GM21447 (cell line): ENCODE data around the gene GPC5.
"Not testable (repeated sequence)": the region's sequence is repeated elsewhere in the genome, so short reads cannot be mapped to it uniquely, and the experiment has no call there.

Experiments used
- ATAC-seq: cut with Tn5 transposase; IDR thresholded peaks from one replicate; pipeline ENCODE4 v1.9.1; 2021; ENCODE audit not compliant: unreplicated experiment

The GPC5 gene

DNA sequence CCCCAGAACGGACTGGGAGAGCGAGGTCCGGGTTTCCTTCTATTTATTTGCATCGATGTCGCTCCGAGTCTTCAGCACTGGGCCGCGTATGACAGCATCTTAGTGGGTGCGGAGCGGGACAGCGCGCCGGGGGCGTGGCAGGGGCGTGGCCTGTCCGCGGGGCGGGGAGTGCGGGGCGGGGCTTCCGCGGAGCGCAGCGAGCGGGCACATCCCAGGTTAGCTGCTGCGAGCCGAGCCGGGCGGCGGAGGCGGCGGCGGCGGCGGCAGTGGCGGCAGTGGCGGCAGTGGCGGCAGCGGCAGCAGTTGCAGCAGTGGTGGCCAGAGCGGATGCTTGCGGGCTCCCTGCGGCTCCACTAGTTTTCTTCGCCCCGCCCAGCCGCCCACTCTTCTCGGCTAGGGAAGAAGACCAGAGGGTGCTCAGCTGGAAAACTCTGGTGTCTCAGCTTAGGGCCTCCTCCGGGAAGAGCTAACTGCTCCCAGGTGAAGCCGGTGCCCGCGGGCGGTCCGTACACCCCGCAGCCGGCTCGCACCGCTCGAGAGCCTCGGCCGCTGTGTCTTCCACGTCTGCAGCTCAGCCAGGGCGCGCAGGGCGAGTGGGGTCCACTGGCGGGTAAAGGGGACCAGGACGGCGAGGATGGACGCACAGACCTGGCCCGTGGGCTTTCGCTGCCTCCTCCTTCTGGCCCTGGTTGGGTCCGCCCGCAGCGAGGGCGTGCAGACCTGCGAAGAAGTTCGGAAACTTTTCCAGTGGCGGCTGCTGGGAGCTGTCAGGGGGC is at the start of gene GPC5:
Gene GPC5, plus strand, starts transcription at position 209 of the 776 bp plus-strand sequence.
- ATAC-seq = peak; percentile 93

DNA sequence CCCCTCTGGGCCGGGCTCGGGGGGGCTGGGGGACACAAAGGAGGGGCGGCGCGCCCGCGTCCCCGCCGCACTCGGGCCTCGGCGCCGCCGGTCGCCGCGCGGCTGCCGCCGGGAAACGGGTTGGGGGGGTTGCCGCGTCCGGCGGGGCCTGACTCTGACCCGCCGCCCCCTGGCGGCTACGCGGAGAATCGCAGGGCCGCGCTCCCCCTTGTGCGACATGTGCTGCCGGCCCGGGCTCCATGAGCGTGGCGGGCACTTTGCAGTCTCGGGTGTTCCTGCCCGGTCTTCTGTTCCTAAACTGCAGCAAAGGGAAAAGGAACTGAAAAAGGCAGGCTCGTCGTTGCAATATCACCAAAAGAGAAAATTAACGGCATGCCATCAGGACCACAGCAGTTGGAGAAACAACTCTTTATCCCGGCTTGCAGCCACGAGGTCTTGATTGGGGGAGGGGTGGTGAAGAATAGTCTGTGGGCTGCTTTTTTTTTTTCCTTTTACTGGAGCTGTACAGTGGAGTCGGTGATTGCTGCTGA is 49.5 kb upstream of the GPC5 start:
- peak; percentile 43 for ATAC-seq

DNA sequence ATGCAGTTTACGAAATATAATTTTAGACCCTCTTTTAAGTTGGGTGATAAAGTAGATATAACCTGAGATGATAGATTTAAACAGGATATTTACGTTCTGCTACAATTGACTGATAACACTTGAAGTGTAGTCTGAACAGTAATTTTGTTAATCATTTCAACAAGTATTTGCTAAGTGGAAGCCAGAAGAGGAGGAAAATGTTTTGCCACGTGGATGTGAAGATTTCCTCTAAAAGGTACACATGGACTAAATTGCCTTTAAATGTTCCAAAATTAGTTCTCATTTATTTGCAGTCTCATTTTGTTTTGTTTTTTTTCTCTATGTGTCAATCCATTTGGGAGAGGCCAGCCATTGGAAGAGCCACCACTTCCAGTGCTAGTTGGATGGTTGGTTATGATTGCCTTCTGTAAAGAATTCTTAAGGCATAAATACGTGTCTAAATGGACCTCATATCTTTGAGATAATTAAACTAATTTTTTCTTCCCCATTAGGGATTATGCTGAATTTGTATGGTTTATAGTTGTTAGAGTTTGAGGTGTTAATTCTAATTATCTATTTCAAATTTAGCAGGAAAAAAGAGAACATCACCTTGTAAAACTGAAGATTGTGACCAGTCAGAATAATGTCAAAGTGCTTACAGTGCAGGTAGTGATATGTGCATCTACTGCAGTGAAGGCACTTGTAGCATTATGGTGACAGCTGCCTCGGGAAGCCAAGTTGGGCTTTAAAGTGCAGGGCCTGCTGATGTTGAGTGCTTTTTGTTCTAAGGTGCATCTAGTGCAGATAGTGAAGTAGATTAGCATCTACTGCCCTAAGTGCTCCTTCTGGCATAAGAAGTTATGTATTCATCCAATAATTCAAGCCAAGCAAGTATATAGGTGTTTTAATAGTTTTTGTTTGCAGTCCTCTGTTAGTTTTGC is 48.2 kb upstream of the GPC5 start:
- no peak for ATAC-seq

DNA sequence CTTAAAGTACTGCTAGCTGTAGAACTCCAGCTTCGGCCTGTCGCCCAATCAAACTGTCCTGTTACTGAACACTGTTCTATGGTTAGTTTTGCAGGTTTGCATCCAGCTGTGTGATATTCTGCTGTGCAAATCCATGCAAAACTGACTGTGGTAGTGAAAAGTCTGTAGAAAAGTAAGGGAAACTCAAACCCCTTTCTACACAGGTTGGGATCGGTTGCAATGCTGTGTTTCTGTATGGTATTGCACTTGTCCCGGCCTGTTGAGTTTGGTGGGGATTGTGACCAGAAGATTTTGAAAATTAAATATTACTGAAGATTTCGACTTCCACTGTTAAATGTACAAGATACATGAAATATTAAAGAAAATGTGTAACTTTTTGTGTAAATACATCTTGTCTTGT is 47.3 kb upstream of the GPC5 start:
- ATAC-seq = no peak

DNA sequence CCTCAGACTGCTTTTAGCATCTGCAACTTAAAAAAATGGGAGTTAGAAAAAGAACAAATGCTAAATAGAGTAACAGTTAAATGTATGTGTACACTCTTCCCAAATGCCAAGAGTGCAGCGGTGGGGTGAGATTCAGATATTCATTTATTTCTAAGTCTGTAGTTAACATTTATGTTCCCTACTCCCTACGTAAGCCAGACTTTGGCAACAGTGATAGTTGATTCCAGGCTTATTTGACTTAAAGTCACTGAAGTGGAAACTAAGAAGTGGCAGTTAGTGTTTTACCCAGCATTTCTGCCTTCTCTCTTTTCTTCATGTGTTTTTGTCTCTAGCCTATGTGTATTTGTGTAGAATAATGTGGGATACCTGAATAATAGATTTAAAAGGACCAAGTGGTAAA is 46.4 kb upstream of the GPC5 start:
- ATAC-seq = no peak

DNA sequence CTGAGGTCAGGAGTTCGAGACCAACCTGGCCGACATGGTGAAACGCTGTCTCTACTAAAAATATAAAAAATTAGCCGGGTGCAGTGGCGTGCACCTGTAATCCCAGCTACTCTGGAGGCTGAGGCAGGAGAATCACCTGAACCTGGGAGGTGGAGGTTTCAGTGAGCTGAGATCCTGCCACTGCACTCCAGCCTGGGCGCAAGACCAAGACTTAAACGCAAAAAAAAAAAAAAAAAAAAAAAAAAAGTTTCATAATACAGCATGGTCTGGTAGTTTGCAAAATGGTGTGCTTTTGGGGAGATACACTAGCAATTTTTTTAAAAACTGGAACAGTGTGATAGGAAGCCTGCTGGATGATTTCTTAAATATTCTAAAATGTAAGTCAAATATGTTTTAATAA is 45.5 kb upstream of the GPC5 start:
- not testable (repeated sequence) for ATAC-seq

DNA sequence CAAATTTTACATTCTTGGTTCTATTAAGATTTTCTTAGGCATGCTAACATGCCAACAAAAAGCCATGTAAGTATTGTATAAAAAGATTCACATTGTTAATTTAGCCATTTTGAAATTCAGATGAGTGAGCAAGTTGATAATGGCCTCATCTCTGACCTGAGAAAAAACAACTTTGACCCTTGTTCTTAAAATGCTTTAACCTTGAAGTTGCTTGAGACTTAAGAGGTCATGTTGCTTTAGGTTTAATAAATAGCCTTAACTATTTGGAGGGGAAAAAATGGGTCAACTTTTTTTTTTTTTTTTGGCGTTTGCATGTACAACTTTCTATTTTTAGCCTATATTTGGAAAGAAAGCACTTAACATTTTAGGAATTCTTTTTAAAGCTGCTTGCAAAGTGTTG is 44.9 kb upstream of the GPC5 start:
- ATAC-seq = no peak

DNA sequence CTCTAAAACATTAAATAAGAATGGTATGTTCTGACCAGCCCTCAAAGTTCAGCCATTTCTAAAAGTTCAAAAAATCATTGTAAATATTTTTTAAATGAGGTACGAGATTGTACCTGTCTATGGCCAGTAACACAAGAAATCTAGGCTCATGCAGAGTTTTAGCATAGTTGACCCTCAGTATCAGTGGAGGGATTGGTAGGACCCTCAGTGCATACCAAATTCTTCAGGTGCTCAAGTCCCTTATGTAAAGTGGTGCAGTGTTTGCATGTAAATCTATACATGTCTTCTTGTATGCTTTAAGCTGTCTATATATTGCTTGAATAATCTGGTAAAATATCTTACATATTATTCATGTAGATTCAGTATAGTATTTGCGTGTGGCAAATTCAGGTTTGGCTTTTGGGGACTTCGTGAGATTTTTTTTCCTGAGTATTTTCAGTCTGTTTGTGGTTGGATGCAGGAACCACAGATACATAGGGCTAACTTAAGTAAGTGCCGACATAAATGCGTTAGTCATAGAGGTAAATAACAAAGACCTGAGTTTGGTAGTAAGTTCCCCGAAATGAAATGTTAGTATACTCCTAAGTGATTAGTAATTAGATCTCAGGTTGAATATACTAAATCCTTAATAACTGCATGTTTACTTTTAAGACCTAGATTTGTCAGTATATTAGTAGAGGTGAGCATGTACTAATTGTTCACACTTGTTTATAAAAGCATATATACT is 43.2 kb upstream of the GPC5 start:
- no peak for ATAC-seq

DNA sequence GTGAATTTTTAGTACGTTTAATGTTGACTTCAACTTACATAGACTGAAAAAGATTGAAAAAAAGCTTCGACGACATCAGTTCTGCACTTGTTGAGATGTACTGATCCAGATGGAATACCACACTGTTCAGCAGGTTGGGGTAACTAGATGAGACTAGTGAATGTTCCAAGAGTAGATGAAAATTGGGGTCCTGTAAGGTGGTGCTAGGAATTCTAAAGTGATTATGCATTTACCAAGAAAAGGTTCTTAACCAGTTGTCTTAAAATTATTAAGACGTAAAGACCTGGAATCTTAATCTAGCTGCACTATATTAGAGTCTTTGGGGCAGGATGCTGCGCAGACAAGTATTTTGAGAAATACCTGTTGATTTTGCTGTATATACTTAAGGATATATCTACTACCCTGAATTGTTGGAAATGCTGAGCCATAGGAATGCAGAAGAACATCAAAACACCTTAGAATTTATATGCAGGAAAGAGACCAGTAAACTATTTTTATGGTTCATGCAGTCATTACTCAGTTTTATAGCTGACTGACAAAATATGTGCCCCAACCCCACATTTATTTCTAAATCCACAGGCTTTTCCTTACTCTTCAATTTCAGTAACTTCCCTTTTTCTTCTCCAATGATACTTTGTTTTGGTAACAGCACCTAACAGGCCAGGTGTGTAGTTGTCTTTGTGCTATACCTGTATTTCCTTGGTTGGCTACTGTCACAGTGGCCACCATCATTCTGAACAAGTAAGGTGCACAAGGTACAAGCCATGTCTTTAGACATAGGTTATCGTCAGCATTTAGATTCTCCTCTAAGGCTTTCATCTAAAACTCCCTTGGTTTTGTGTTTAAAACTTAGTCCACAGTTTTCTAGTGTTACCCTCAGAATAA is 42.4 kb upstream of the GPC5 start:
- ATAC-seq = no peak

DNA sequence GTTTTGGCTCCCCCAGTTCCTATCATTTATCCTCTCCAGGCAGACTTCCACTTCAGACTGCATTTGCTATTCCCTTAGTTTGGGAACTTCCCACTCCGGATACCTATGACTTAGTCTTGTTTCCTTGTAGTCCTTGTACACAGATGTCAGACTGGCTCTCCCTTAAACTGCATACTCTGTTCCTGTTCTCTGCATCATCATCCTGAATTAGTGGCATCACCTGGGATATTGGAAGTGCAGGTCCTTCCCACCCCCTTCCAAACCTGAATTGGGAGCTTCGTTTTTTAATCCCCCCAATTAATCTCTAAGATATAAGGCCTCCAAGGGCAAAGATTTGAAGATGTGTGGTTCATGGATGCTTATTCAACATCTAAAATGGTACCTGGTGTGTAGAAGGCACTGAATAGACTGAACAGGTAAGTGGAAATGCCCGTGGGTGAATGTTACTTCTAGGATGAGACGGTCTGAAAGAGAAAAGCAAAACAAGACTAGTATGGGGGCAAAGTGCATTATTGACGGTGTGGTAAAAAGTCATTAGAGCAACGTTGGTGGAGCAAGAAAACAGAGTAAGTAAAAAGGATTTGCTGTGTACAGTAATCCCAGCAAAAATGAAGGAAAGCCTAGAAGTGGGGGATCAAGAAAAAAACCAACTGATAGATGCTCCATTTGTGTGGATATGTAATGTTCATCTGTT is 41.4 kb upstream of the GPC5 start:
- no peak for ATAC-seq

DNA sequence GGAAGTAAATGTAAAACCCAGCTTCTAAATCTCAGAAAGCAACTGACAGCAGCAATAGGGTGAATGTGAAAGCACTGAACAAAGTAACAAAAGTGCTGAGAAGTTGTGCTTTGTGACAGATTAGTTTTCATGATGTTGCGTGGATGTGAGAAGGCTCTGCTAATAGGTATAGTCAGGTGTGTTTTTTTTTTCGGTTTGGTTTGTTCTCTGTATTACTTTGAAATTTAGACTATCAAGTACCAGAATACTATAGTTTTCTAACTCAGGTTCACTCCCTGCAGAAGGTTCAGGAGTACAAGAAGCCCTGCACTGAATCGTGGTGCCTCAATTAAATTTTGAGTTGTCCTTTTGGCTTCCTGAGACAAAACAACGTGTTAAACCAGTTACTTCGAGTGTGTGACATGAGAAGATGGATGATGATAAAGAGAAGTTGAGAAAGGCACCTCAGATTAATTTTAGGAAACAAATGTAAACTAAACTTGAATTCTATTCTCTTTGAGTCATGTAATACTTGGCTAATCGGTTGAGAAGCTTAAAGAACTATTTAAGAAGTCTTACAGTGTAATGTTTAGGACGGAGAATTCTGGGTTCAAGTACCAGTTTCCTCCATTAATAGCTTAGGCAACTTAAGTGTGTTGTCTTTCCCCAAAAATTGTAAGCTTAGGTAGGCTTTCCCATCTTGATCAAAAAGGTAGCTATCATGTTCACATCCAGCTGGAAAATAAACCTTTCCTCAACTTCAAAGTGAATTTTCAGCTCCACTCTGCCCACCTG is 40.6 kb upstream of the GPC5 start:
- ATAC-seq = no peak

DNA sequence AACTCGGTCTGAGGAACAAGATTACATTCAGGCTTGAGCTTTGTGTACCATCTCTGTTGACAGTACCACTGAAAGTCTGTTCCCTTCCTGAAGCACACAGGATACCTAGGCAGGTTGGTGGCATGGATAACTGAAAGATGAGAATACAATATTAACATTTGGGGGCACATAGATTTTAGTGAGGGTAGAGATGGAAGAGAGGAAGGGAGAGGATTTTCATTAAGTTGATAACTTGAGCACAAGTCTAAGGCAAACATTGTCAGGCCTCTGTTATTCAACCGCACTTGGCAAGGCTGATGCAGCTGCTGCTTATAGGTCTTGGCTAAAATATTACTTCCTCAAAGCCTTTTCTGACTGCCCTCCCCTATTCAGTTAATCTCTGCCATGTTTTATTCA is 40.0 kb upstream of the GPC5 start:
- ATAC-seq = no peak

DNA sequence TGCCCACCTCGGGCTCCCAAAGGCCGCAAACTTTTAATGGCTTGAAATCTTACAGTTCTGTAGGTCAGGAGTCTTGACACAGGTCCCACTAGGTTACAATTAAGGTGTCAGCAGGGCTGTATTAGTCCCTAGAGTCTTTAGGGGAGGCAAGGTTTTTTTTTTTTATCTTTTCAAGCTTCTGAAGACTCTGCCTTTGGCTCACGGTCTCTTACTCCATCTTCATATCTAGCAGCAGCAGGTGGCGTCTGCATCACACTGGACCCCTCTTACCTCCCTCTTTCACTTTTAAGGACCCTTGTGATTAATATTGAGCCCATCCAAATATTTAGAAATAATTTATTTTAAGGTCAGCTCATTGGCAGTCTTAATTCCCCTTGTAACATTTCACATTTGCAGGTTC is 39.3 kb upstream of the GPC5 start:
- ATAC-seq = no peak

DNA sequence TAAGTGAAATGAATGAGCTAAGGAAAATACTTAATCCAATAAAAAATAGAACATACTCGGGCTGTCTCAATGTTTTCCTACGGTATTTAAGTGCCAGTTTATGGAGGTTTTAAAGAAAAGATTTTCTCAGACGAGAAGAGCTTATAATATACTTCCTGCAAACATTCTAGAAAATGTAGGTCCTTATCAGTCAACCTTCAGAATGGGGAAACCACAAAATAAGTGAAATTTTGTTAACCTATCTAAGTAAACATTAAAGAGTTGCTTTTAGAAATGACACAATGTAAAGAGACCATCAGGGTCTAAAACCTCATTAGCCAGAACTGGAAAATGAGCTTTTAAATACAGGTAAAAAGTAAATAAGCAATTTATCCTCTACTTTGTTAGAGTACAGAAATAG is 38.8 kb upstream of the GPC5 start:
- no peak for ATAC-seq

DNA sequence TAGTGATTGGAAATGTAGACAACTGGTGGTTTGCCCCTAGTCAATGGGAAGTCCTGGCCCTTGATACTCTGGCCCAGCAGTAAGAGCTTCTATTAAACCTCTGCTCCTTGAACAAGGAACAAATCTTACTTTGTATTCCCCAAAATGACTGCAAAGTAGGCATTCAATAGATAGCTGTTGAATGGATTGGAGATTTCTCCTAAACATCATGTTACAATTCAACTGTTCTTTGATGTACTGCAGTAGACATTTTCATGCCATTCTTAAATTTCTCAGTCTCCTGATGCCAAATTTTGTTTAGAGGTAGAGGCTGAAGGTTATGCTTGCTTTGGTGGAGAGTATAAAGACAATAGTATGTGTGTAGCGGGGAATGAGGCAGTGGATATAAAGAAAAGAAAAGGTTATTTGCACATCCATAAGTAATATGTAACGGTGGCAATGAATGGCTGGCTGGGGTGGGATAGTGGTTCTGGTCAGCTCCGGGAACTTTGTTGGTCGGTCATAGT is 38.1 kb upstream of the GPC5 start:
- ATAC-seq = no peak

DNA sequence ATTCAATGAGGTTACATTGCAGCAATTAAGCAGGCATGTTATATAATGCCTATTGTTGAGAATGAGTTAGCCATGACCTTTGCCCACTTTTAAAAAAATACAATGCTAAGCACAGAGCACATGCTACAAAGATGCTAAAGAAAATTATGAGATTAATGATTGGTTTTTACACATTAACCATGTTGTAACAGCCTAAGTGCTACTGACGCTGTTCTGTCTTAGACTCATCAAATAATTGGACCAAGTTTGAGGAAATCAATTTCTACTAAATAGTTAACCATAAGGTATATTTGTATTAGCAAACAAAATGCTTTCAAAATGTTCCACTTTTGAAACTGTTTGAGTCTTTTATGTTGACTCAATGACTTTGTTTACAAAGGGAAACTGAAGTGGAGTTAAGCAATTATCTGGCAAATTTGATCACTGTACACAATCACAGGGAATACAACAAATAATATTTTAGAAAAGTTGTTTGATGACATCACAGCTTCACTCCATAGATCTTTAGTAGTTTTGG is 36.6 kb upstream of the GPC5 start:
- no peak for ATAC-seq

DNA sequence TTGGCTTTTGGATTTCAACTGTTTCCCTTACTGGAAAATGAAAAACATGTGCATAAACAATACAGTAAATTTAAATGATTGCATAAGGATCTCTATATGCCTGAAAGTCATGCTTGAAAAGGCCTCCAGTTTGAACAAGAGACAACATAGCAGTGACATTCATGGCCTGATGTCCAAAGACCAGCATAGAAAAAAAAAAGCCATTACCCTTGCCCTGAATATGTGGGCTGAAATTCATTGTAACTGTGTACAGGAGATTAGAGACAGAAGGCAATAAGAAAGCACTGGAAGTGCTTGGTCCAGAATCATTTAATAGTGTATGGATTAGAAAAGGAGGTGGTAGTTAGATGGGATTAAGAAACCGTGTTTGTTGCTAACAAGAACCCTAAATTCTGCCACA is 35.5 kb upstream of the GPC5 start:
- ATAC-seq = no peak

DNA sequence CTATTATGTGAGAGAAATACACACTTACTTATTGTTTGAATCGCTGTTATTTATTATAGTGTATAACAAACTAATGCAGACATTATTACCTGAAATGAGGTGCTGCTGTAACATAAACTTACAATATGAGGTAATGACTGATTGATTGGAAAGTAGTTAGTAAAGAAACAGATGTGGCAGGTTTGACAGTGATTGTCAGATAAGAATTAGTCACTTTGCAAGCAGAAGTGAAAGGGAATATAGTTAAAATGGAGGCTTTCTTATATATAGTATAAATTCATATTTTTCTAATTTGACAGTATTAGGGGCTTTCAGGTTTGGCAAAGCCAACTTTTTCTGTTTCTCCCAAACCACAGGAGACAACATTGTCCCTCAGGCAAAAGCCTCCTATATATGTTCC is 30.3 kb upstream of the GPC5 start:
- no peak for ATAC-seq
